ENCODE results near the gene VWA5B1.

GRCh38 chr1:20321573-20321972, 30.9 kb downstream of the VWA5B1 start:
- TF ChIP-seq CTCF (IDR thresholded peaks at IDR 0.05; ENCODE audit: low read depth, low read length) = no peak
- TF ChIP-seq EZH2phosphoT487 (IDR thresholded peaks at IDR 0.05; ENCODE audit: low read depth) = no peak
